ENCODE data around the gene KLK7. TPM values are rescaled to one million over a fixed set of nuclear protein-coding genes. Genes with fewer than 3 reads are reported as not detected.

Gene KLK7
- polyA plus RNA-seq, 1 experiment: not detected

GRCh38 chr19:50944795-50945194, 38.9 kb downstream of the KLK7 start:
- no peak for TF ChIP-seq CTCF (IDR thresholded peaks at IDR 0.05; ENCODE audit: low read depth, low read length)
- Histone ChIP-seq H3K4me3 (ENCODE audit: low read depth, low read length) (no peak overlapping the region), H3K9me3 (ENCODE audit: control insufficient read depth, insufficient read depth, low read length) (peaks cover 2% of the 10 kb centered on the region; the same call in 1 of the 2 replicates), H3K27ac (ENCODE audit: low read depth, low read length) (no peak overlapping the region), H3K27me3 (ENCODE audit: control insufficient read depth, insufficient read depth, low read length) (no peaks in the 10 kb centered on the region)
- ChIA-PET POLR2A (no interaction called here), CTCF (interaction anchor here (2.3 kb wide), 1 partner anchor 23 kb away, joined by 8 read pairs; no protein-coding TSS in a partner anchor)
- DNase-seq (ENCODE audit: low read depth, low spot score): no peak

- Histone ChIP-seq H3K27ac (ENCODE audit: low read depth, low read length) (no peak overlapping the region), H3K9me3 (ENCODE audit: control insufficient read depth, insufficient read depth, low read length) (no peaks in the 10 kb centered on the region; the same call in 1 of the 2 replicates), H3K27me3 (ENCODE audit: control insufficient read depth, insufficient read depth, low read length) (no peaks in the 10 kb centered on the region), H3K4me3 (ENCODE audit: low read depth, low read length) (no peak overlapping the region)
- ChIA-PET POLR2A (no interaction called here), CTCF (no interaction called here)
- no peak for DNase-seq (ENCODE audit: low read depth, low spot score)
- TF ChIP-seq CTCF (IDR thresholded peaks at IDR 0.05; ENCODE audit: low read depth, low read length): no peak
Measured at GRCh38 chr19:50943074-50943828, 40.5 kb downstream of the KLK7 start.

- Histone ChIP-seq H3K27me3 (ENCODE audit: control insufficient read depth, insufficient read depth, low read length) (no peaks in the 10 kb centered on the region), H3K27ac (ENCODE audit: low read depth, low read length) (no peak overlapping the region), H3K4me3 (ENCODE audit: low read depth, low read length) (no peak overlapping the region), H3K9me3 (ENCODE audit: control insufficient read depth, insufficient read depth, low read length) (no peaks in the 10 kb centered on the region; the same call in 1 of the 2 replicates)
- ChIA-PET CTCF (no interaction called here), POLR2A (no interaction called here)
- no peak for DNase-seq (ENCODE audit: low read depth, low spot score)
- TF ChIP-seq CTCF (IDR thresholded peaks at IDR 0.05; ENCODE audit: low read depth, low read length): no peak
Measured at GRCh38 chr19:50939596-50939995, 44.1 kb downstream of the KLK7 start.

GRCh38 chr19:50933640-50934039, 50.1 kb downstream of the KLK7 start:
- no peak overlapping the region for H3K4me3 ChIP-seq (ENCODE audit: low read depth, low read length)
- DNase-seq (ENCODE audit: low read depth, low spot score): no peak
- H3K27me3 ChIP-seq (ENCODE audit: control insufficient read depth, insufficient read depth, low read length): no peaks in the 10 kb centered on the region
- ChIA-PET CTCF (interaction anchor here (1.2 to 2.1 kb wide), 3 partner anchors 11 to 264 kb away, joined by 3 to 9 read pairs (median 6); no protein-coding TSS in a partner anchor), POLR2A (no interaction called here)
- H3K9me3 ChIP-seq (ENCODE audit: control insufficient read depth, insufficient read depth, low read length): no peaks in the 10 kb centered on the region
- no peak overlapping the region for H3K27ac ChIP-seq (ENCODE audit: low read depth, low read length)
- TF ChIP-seq CTCF (IDR thresholded peaks at IDR 0.05; ENCODE audit: low read depth, low read length): no peak

- TF ChIP-seq CTCF (IDR thresholded peaks at IDR 0.05; ENCODE audit: low read depth, low read length): no peak
- H3K4me3 ChIP-seq (ENCODE audit: low read depth, low read length): no peak overlapping the region
- ChIA-PET POLR2A (no interaction called here), CTCF (interaction anchor here (1.4 to 2.1 kb wide), 2 partner anchors 10 to 88 kb away, joined by 3 to 9 read pairs; no protein-coding TSS in a partner anchor)
- H3K9me3 ChIP-seq (ENCODE audit: control insufficient read depth, insufficient read depth, low read length): no peaks in the 10 kb centered on the region
- DNase-seq (ENCODE audit: low read depth, low spot score): no peak
- no peak overlapping the region for H3K27ac ChIP-seq (ENCODE audit: low read depth, low read length)
- no peaks in the 10 kb centered on the region for H3K27me3 ChIP-seq (ENCODE audit: control insufficient read depth, insufficient read depth, low read length)
Measured at GRCh38 chr19:50932690-50933083, 51.0 kb downstream of the KLK7 start.

Measured in AG04450 (cell line).